IPS-15b (cell line): Measurements from ENCODE around the gene GSS.

Experiments used
- H3K27me3 ChIP-seq: one replicate; pipeline ENCODE4 v1.6.1; 2013; ENCODE audit warnings: low read length; ENCODE audit not compliant: control insufficient read depth, insufficient read depth
- H3K36me3 ChIP-seq: one replicate; pipeline ENCODE4 v1.6.1; 2013; ENCODE audit warnings: low read length; ENCODE audit not compliant: control insufficient read depth, insufficient read depth
- H3K4me1 ChIP-seq: one replicate; pipeline ENCODE4 v1.6.1; 2013; ENCODE audit warnings: mild to moderate bottlenecking, low read length; ENCODE audit not compliant: control insufficient read depth, insufficient read depth
- H3K4me3 ChIP-seq: one replicate; pipeline ENCODE4 v1.5.1; 2013; ENCODE audit warnings: low read depth, low read length
- H3K9ac ChIP-seq: one replicate; pipeline ENCODE4 v1.6.1; 2013; ENCODE audit warnings: low read depth, mild to moderate bottlenecking, low read length
- H3K9me3 ChIP-seq: one replicate; pipeline ENCODE4 v1.6.1; 2013; ENCODE audit warnings: mild to moderate bottlenecking, low read length; ENCODE audit not compliant: control insufficient read depth, insufficient read depth

The GSS gene

GRCh38 chr20:34927736-34928135 is 27.9 kb downstream of the GSS start:
- Histone ChIP-seq H3K36me3 (peaks cover 13% of the 10 kb centered on the region), H3K4me1 (no peaks in the 10 kb centered on the region), H3K4me3 (no peak overlapping the region), H3K27me3 (no peaks in the 10 kb centered on the region), H3K9me3 (no peaks in the 10 kb centered on the region), H3K9ac (no peak overlapping the region)

GRCh38 chr20:34926581-34926980 is 29.0 kb downstream of the GSS start:
- no peaks in the 10 kb centered on the region for H3K4me1 ChIP-seq
- H3K9me3 ChIP-seq, result no peaks in the 10 kb centered on the region
- H3K27me3 ChIP-seq, result no peaks in the 10 kb centered on the region
- H3K36me3 ChIP-seq, result peaks cover 13% of the 10 kb centered on the region
- no peak overlapping the region for H3K9ac ChIP-seq
- no peak overlapping the region for H3K4me3 ChIP-seq

DNA sequence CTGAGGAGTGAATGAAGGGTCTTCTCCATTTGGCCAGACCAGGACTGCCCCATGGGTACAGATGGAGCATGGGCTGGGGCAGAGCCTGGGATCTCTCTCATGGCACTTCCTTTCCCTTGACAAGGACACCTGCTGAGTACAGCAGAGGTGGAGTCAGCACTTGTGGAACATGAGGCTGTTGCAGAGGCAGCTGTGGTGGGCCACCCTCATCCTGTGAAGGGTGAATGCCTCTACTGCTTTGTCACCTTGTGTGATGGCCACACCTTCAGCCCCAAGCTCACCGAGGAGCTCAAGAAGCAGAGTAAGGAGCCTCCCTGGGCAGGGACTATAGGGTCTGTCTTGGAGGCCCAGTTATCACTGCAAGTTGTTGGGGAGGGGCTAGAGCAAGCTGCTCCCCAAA is 29.6 kb downstream of the GSS start:
- peaks cover 13% of the 10 kb centered on the region for H3K36me3 ChIP-seq
- no peaks in the 10 kb centered on the region for H3K4me1 ChIP-seq
- H3K9ac ChIP-seq, result no peak overlapping the region
- no peaks in the 10 kb centered on the region for H3K9me3 ChIP-seq
- H3K4me3 ChIP-seq, result no peak overlapping the region
- no peaks in the 10 kb centered on the region for H3K27me3 ChIP-seq

DNA sequence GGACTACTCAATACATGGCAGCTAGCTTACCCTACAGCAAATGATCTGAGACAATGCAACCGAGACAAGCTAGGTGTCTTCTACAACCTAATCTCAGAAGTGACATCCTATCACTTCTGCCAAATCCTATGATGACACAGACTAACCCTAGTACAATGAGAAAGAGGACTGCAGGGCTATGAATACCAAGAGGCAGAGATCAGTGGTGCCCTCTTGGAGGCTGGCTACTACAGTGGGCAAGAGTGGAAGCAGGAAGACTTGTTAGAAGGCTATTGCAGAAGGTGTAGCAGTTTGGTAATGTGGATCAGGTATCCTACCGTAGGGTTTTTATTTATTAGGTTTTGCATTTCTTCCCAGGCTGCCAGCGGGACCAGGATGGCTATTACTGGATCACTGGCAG is 30.3 kb downstream of the GSS start:
- Histone ChIP-seq H3K27me3 (no peaks in the 10 kb centered on the region), H3K4me3 (no peak overlapping the region), H3K9me3 (no peaks in the 10 kb centered on the region), H3K4me1 (no peaks in the 10 kb centered on the region), H3K36me3 (peaks cover 13% of the 10 kb centered on the region), H3K9ac (no peak overlapping the region)

DNA sequence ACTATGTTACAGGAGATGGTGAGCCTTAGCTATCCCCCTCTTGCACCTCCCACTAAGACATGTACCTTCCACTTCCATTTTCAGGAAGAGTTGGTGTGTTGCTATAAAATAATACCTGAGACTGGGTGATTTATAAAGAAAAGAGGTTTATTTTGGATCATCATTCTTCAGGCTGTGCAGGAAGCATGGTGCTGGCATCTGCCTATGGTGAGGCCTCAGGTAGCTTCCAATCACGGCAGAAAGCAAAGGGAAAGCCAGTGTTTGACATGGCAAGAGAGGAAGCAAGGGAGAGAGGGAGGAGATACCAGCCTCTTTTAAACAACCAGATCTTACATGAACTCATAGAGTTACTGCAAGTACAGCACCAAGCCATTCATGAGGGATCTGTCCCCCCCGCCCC is 32.2 kb downstream of the GSS start:
- Histone ChIP-seq H3K9me3 (no peaks in the 10 kb centered on the region), H3K4me1 (no peaks in the 10 kb centered on the region), H3K27me3 (no peaks in the 10 kb centered on the region), H3K4me3 (no peak overlapping the region), H3K9ac (no peak overlapping the region), H3K36me3 (peaks cover under 1% of the 10 kb centered on the region)

GRCh38 chr20:34922654-34923381 is 32.8 kb downstream of the GSS start:
- Histone ChIP-seq H3K36me3 (no peaks in the 10 kb centered on the region), H3K27me3 (no peaks in the 10 kb centered on the region), H3K4me1 (no peaks in the 10 kb centered on the region), H3K4me3 (no peak overlapping the region), H3K9ac (no peak overlapping the region), H3K9me3 (no peaks in the 10 kb centered on the region)

- Histone ChIP-seq H3K4me1 (no peaks in the 10 kb centered on the region), H3K9me3 (no peaks in the 10 kb centered on the region), H3K36me3 (no peaks in the 10 kb centered on the region), H3K27me3 (no peaks in the 10 kb centered on the region), H3K4me3 (no peak overlapping the region), H3K9ac (no peak overlapping the region)
These were observed 34.2 kb downstream of the GSS start for GRCh38 chr20:34921436-34921835.

- Histone ChIP-seq H3K27me3 (no peaks in the 10 kb centered on the region), H3K9me3 (no peaks in the 10 kb centered on the region), H3K4me1 (no peaks in the 10 kb centered on the region), H3K9ac (no peak overlapping the region), H3K36me3 (no peaks in the 10 kb centered on the region), H3K4me3 (no peak overlapping the region)
These were observed 35.6 kb downstream of the GSS start for GRCh38 chr20:34920055-34920454.

DNA sequence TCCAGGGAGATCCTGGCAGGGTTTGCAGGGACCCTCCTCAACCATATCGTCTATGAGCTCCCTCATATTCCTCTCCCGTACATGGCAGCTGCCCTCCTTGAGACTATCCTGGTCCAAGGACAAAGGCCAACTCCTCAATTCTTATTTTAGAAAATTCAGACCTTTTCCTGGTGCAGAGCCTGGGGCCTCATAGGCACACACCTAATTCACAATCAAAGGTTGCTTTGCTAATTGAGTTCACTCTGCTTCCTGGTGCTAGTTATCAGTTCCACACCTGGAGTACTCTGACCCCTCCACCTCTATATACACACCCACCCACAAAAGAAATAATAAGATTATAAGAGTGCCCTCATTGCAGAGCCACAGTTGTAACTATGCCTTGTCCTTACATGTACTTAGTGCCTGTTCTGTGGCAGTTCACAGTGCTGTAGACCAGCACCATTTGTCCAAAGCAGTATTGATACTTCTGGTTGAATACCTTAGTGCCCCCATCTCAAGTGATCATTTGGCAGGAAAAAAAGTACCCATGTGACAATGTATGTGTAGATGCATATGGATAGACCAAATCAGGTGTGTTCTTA is 38.7 kb downstream of the GSS start:
- no peaks in the 10 kb centered on the region for H3K36me3 ChIP-seq
- H3K9me3 ChIP-seq, result no peaks in the 10 kb centered on the region
- no peaks in the 10 kb centered on the region for H3K4me1 ChIP-seq
- H3K27me3 ChIP-seq, result no peaks in the 10 kb centered on the region
- H3K9ac ChIP-seq, result no peak overlapping the region
- no peak overlapping the region for H3K4me3 ChIP-seq

- Histone ChIP-seq H3K9me3 (no peaks in the 10 kb centered on the region), H3K27me3 (no peaks in the 10 kb centered on the region), H3K4me3 (no peak overlapping the region), H3K36me3 (no peaks in the 10 kb centered on the region), H3K9ac (no peak overlapping the region), H3K4me1 (no peaks in the 10 kb centered on the region)
These were observed 39.7 kb downstream of the GSS start for GRCh38 chr20:34915749-34916455.

GRCh38 chr20:34915131-34915530 is 40.5 kb downstream of the GSS start:
- Histone ChIP-seq H3K27me3 (no peaks in the 10 kb centered on the region), H3K4me1 (no peaks in the 10 kb centered on the region), H3K9me3 (no peaks in the 10 kb centered on the region), H3K9ac (no peak overlapping the region), H3K36me3 (no peaks in the 10 kb centered on the region), H3K4me3 (no peak overlapping the region)
